Progenitor cell of endocrine pancreas (in vitro differentiated cells): Measurements from ENCODE around the gene TRIM72. TPM values are rescaled to one million over a fixed set of nuclear protein-coding genes. Genes with fewer than 3 reads are reported as not detected.
"Not testable (repeated sequence)": the region's sequence is repeated elsewhere in the genome, so short reads cannot be mapped to it uniquely, and the experiment has no call there.

Source experiments
- DNase-seq: peaks from one replicate; pipeline ENCODE4 v3.0.0; 2021; ENCODE audit warnings: low spot score; ENCODE audit not compliant: unreplicated experiment
- H3K27ac Mint-ChIP-seq: 2 replicates; pipeline ENCODE4 v1.8.0; 2021; ENCODE audit warnings: mild to moderate bottlenecking, moderate library complexity, mixed read lengths
- H3K27me3 Mint-ChIP-seq: 2 replicates; pipeline ENCODE4 v1.8.0; 2021; ENCODE audit warnings: mixed read lengths
- H3K36me3 Mint-ChIP-seq: 2 replicates; pipeline ENCODE4 v1.8.0; 2022; ENCODE audit warnings: mixed read lengths; ENCODE audit not compliant: insufficient read depth
- H3K4me1 Mint-ChIP-seq: 2 replicates; pipeline ENCODE4 v1.8.0; 2021; ENCODE audit warnings: low read depth, mixed read lengths
- H3K4me3 Mint-ChIP-seq: 2 replicates; pipeline ENCODE4 v1.8.0; 2021; ENCODE audit warnings: low read depth, mild to moderate bottlenecking, moderate library complexity, mixed read lengths
- H3K9me3 Mint-ChIP-seq: 2 replicates; pipeline ENCODE4 v1.8.0; 2021; ENCODE audit warnings: low read depth, mixed read lengths
- CTCF ChIP-seq: fragments of 200-600 bp; sonication (generic); IDR thresholded peaks from one replicate; pipeline ENCODE4 v1.5.0; 2021; ENCODE audit warnings: antibody characterized with exemption, mild to moderate bottlenecking; ENCODE audit not compliant: unreplicated experiment
- total RNA-seq: library from RNA; stranded (reverse); gene quantifications from 2 replicates; pipeline ENCODE4 v1.2.1, GENCODE V29; 2021

TRIM72 gene
- total RNA-seq, 1 donor from 2014 or later = 0.14 TPM

- no peaks in the 10 kb centered on the region for H3K4me1 Mint-ChIP-seq
- H3K27ac Mint-ChIP-seq = no peak overlapping the region
- no peak for TF ChIP-seq CTCF
- no peak overlapping the region for H3K4me3 Mint-ChIP-seq
- H3K36me3 Mint-ChIP-seq = no peaks in the 10 kb centered on the region
- peaks cover 26% of the 10 kb centered on the region for H3K27me3 Mint-ChIP-seq
- no peaks in the 10 kb centered on the region for H3K9me3 Mint-ChIP-seq
- DNase-seq = no peak
These were observed 53.6 kb downstream of the TRIM72 start for GRCh38 chr16:31267332-31268032.

DNA sequence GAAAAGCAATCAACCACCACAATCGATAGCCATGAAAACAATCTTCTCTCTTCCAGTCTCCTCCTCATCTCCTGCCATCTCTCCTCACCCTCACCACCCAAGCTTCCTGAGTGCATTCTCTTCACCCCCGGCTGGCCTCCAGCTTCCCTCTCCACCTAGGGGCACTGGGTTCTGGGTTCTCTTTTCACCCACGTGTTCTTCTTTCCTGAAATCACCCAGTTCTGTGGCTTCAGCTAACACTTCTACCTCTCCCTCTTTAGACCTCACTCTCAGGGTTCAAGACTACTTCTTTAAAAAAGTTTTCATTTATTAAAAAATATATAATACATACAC, 54.1 kb downstream of the TRIM72 start:
- Mint-ChIP-seq H3K9me3 (no peaks in the 10 kb centered on the region), H3K36me3 (no peaks in the 10 kb centered on the region), H3K27me3 (peaks cover 26% of the 10 kb centered on the region), H3K4me1 (no peaks in the 10 kb centered on the region), H3K4me3 (no peak overlapping the region), H3K27ac (no peak overlapping the region)
- no peak for TF ChIP-seq CTCF
- DNase-seq = no peak

GRCh38 chr16:31268891-31269290, 55.0 kb downstream of the TRIM72 start:
- peaks cover 26% of the 10 kb centered on the region for H3K27me3 Mint-ChIP-seq
- H3K4me3 Mint-ChIP-seq = no peak overlapping the region
- no peaks in the 10 kb centered on the region for H3K9me3 Mint-ChIP-seq
- no peak overlapping the region for H3K27ac Mint-ChIP-seq
- no peak for TF ChIP-seq CTCF
- H3K4me1 Mint-ChIP-seq = no peaks in the 10 kb centered on the region
- no peaks in the 10 kb centered on the region for H3K36me3 Mint-ChIP-seq
- no peak for DNase-seq

DNA sequence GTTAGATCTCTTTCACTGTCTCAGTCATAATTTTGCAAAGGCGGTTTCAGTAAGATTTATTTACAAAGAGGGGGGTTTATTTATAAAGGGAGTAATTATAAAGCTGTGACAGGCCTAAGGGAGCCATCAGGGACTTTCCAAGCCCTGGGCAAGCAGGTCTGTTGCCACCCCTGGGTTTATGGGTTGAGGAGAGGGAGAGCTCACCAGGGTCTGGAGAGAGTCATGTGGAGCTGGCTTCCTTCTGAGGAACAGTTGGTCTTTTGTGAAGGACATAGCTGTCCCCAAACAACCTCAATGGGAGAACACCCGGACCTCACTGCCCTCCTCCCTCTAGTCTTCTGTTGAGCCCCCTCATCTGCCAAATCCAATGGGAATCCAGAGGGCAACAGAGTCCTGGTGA, 55.6 kb downstream of the TRIM72 start:
- TF ChIP-seq CTCF = no peak
- H3K27ac Mint-ChIP-seq = no peak overlapping the region
- no peak for DNase-seq
- no peaks in the 10 kb centered on the region for H3K36me3 Mint-ChIP-seq
- H3K27me3 Mint-ChIP-seq = peaks cover 26% of the 10 kb centered on the region
- no peaks in the 10 kb centered on the region for H3K9me3 Mint-ChIP-seq
- H3K4me3 Mint-ChIP-seq = no peak overlapping the region
- H3K4me1 Mint-ChIP-seq = no peaks in the 10 kb centered on the region

GRCh38 chr16:31269973-31270372, 56.1 kb downstream of the TRIM72 start:
- H3K27ac Mint-ChIP-seq, H3K4me3 Mint-ChIP-seq, H3K4me1 Mint-ChIP-seq, H3K36me3 Mint-ChIP-seq, DNase-seq, H3K9me3 Mint-ChIP-seq: not testable (repeated sequence)
- H3K27me3 Mint-ChIP-seq = peaks cover 28% of the 10 kb centered on the region

DNA sequence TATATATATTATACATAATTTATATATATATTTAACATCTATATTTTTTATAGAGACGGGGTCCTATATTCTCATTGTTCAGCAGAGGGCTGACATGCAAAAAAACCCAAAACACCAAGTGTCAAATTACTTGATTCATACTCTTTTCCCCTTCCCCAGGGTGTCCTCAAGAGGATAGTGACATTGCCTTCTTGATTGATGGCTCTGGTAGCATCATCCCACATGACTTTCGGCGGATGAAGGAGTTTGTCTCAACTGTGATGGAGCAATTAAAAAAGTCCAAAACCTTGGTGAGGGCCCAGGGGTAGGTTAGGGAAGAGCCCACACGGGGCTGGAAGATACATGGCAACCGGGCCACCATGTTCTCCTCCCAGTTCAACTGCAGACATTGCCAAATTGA, 56.9 kb downstream of the TRIM72 start:
- DNase-seq = no peak
- no peaks in the 10 kb centered on the region for H3K9me3 Mint-ChIP-seq
- H3K36me3 Mint-ChIP-seq = no peaks in the 10 kb centered on the region
- TF ChIP-seq CTCF = no peak
- peaks cover 31% of the 10 kb centered on the region for H3K27me3 Mint-ChIP-seq
- H3K4me1 Mint-ChIP-seq = no peaks in the 10 kb centered on the region
- no peak overlapping the region for H3K4me3 Mint-ChIP-seq
- H3K27ac Mint-ChIP-seq = no peak overlapping the region
